Loucy (cell line): ENCODE data around the gene TMC3.

Source experiments
- EZH2phosphoT487 ChIP-seq: fragments of 200-600 bp; IDR thresholded peaks from 2 replicates; pipeline ENCODE4 v1.6.1; 2018; ENCODE audit warnings: antibody characterized with exemption, mild to moderate bottlenecking, moderate library complexity, borderline replicate concordance
- TF ChIP-seq, protein P1 (sequence below): fragments of 200-600 bp; sonication (generic); conservative IDR thresholded peaks from 2 replicates; pipeline ENCODE4 v1.5.1; 2014; ENCODE audit warnings: mild to moderate bottlenecking, antibody characterized with exemption, low read length

DNA sequence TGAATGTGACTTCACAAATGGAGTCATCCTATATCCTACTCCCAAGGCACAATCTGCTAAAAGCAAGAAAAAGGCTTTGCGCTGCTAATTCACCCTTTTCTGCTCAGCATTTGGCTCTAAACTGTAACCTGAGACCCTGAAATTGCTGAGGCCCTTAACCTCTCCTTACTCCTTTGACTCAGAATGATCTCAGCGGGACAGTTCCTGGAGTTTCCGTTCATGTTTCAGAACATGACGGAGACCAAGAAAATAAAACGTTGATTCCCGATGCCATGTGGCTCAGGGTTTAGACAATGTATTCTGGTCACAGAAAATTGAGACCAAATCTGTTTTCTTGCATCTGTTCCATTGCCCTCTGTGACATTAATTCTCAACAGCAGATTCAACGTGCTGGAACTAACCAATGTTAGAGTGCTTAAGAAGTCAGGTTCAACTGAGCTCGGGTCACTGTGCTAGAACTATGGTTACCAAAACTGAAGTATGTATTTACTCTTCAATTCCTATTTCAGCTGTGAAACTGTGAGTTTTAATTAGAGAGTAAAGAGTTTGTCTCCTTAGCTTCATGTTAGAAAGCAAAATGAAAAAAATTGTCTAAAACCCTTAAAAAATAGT lies 45.4 kb upstream of the TMC3 start:
- TF ChIP-seq, protein P1, sequence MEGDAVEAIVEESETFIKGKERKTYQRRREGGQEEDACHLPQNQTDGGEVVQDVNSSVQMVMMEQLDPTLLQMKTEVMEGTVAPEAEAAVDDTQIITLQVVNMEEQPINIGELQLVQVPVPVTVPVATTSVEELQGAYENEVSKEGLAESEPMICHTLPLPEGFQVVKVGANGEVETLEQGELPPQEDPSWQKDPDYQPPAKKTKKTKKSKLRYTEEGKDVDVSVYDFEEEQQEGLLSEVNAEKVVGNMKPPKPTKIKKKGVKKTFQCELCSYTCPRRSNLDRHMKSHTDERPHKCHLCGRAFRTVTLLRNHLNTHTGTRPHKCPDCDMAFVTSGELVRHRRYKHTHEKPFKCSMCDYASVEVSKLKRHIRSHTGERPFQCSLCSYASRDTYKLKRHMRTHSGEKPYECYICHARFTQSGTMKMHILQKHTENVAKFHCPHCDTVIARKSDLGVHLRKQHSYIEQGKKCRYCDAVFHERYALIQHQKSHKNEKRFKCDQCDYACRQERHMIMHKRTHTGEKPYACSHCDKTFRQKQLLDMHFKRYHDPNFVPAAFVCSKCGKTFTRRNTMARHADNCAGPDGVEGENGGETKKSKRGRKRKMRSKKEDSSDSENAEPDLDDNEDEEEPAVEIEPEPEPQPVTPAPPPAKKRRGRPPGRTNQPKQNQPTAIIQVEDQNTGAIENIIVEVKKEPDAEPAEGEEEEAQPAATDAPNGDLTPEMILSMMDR = no peak
- no peak for TF ChIP-seq EZH2phosphoT487
